Measurements from ENCODE around the gene SLC25A22. TPM values are rescaled to one million over a fixed set of nuclear protein-coding genes. Genes with fewer than 3 reads are reported as not detected.

SLC25A22 gene
- total RNA-seq, 1 donor, result 16.8 TPM

Small RNAs within 50 kb of the gene (small RNA-seq; reads per million reads assigned to genes)
- gene SNORA52, result not detected

Other genes with a start within 250 kb of the SLC25A22 start
- 1.6 and 2.2 TPM in 2 replicates for gene LMNTD2, start 237.5 kb downstream of the SLC25A22 start, total RNA-seq
- gene RASSF7, start 237.3 kb downstream of the SLC25A22 start, total RNA-seq, result 14.2 and 15.5 TPM in 2 replicates
- 29.4 and 38.7 TPM in 2 replicates for gene PHRF1, start 221.8 kb downstream of the SLC25A22 start, total RNA-seq
- 7.7 and 8.2 TPM in 2 replicates for gene IRF7, start 182.3 kb downstream of the SLC25A22 start, total RNA-seq
- gene CDHR5, start 173.3 kb downstream of the SLC25A22 start, total RNA-seq, result not detected in 2 replicates
- not detected in 2 replicates for gene SCT, start 171.1 kb downstream of the SLC25A22 start, total RNA-seq
- gene DRD4, start 161.0 kb downstream of the SLC25A22 start, total RNA-seq, result not detected in 2 replicates
- gene DEAF1, start 103.1 kb downstream of the SLC25A22 start, total RNA-seq, result 33.7 and 33.8 TPM in 2 replicates
- gene TMEM80, start 102.5 kb downstream of the SLC25A22 start, total RNA-seq, result 13.0 and 16.8 TPM in 2 replicates
- gene EPS8L2, start 92.0 kb downstream of the SLC25A22 start, total RNA-seq, result 42.5 and 55.3 TPM in 2 replicates
- 142 and 148 TPM in 2 replicates for gene TALDO1, start 50.8 kb downstream of the SLC25A22 start, total RNA-seq
- gene GATD1, start 20.8 kb downstream of the SLC25A22 start, total RNA-seq, result 26.3 and 44.8 TPM in 2 replicates
- 0.43 and 0.64 TPM in 2 replicates for gene CEND1, start 8.2 kb downstream of the SLC25A22 start, total RNA-seq
- gene PIDD1, start 7.0 kb upstream of the SLC25A22 start, total RNA-seq, result 5.5 and 7.8 TPM in 2 replicates
- 220 and 278 TPM in 2 replicates for gene RPLP2, start 11.7 kb upstream of the SLC25A22 start, total RNA-seq
- gene PNPLA2, start 20.6 kb upstream of the SLC25A22 start, total RNA-seq, result 23.5 and 28.5 TPM in 2 replicates
- gene CRACR2B, start 29.6 kb upstream of the SLC25A22 start, total RNA-seq, result 0.43 and 0.97 TPM in 2 replicates
- gene CD151, start 34.7 kb upstream of the SLC25A22 start, total RNA-seq, result 218 and 295 TPM in 2 replicates
- 92.4 and 120 TPM in 2 replicates for gene POLR2L, start 44.2 kb upstream of the SLC25A22 start, total RNA-seq
- gene TSPAN4, start 44.6 kb upstream of the SLC25A22 start, total RNA-seq, result 113 and 126 TPM in 2 replicates
- 42.2 and 42.3 TPM in 2 replicates for gene CHID1, start 112.5 kb upstream of the SLC25A22 start, total RNA-seq
- 45.7 and 53.5 TPM in 2 replicates for gene AP2A2, start 127.6 kb upstream of the SLC25A22 start, total RNA-seq
- gene MUC6, start 238.4 kb upstream of the SLC25A22 start, total RNA-seq, result not detected in 2 replicates

All from fibroblast of villous mesenchyme (primary cell).